GM12878 (cell line): Measurements from ENCODE around the gene ABCC11. TPM values are rescaled to one million over a fixed set of nuclear protein-coding genes. Genes with fewer than 3 reads are reported as not detected.

Experiments used
- ATAC-seq: fragments of 200-7000 bp; cut with Tn5 transposase; 3 replicates; pipeline ENCODE4 v1.9.1; 2020; ENCODE audit warnings: mild to moderate bottlenecking, moderate library complexity
- BruUV-seq: library from RNA; stranded (reverse); fragments of 400-500 nt; replicated peaks from 2 replicates; lab custom pipeline; 2021; lab: Mats Ljungman, UMichigan
- CTCF ChIA-PET: fragments of 300-600 bp; sonication (Branson Sonifier 250); formaldehyde crosslinking; extraction: SDS; loops from one replicate; lab custom pipeline; 2021; ENCODE audit warnings: inconsistent platforms; lab: Yijun Ruan, JAX
- POLR2A ChIA-PET: fragments of 350-600 bp; formaldehyde crosslinking; extraction: SDS; loops from one replicate; lab custom pipeline; 2021; ENCODE audit warnings: inconsistent platforms; lab: Charles Lee
- RAD21 ChIA-PET: fragments of 300-600 bp; sonication (Branson Sonifier 250); formaldehyde crosslinking; loops from one replicate; lab custom pipeline; 2023; ENCODE audit warnings: antibody characterized with exemption; ENCODE audit not compliant: unreplicated experiment; lab: Charles Lee
- SMC1A ChIA-PET: fragments of 300-600 bp; sonication (Branson Sonifier 250); formaldehyde crosslinking; loops from one replicate; lab custom pipeline; 2023; ENCODE audit not compliant: unreplicated experiment, uncharacterized antibody; lab: Charles Lee
- DNase-seq: peaks from one replicate; pipeline ENCODE4 v3.0.0-alpha.2; 2011; ENCODE audit warnings: low read depth, low spot score
- FAIRE-seq: peaks from 3 replicates; lab custom pipeline; 2011; peaks lifted over from hg19 to GRCh38; lab: Jason Lieb, UNC
- H2AFZ ChIP-seq: 2 replicates; pipeline ENCODE4 v1.6.0; 2011; ENCODE audit warnings: low read depth, low read length, control low read depth; ENCODE audit not compliant: control insufficient read depth
- H3K27ac ChIP-seq: 2 replicates; pipeline ENCODE4 v1.5.1; 2011; ENCODE audit warnings: control low read depth; ENCODE audit not compliant: control insufficient read depth, insufficient read depth
- H3K27me3 ChIP-seq, 2 experiments: replicated peaks in 1 of 2; 2 replicates each; pipeline versions ENCODE4 v1.6.0 to v1.6.1; 2011; ENCODE audit warnings: low read length in 1 of 2; ENCODE audit not compliant: control insufficient read depth in 2 of 2, insufficient read depth in 2 of 2
- H3K36me3 ChIP-seq, 2 experiments: 2 replicates each; pipeline ENCODE4 v1.5.1; 2011; ENCODE audit warnings: low read length in 1 of 2; ENCODE audit not compliant: control insufficient read depth in 2 of 2, insufficient read depth in 2 of 2
- H3K4me1 ChIP-seq: 2 replicates; pipeline ENCODE4 v1.6.1; 2011; ENCODE audit warnings: mild to moderate bottlenecking, low read length, moderate library complexity, mixed read lengths; ENCODE audit not compliant: control insufficient read depth, insufficient read depth
- H3K4me2 ChIP-seq: 2 replicates; pipeline ENCODE4 v1.6.0; 2011; ENCODE audit warnings: control low read depth; ENCODE audit not compliant: control insufficient read depth, insufficient read depth
- H3K4me3 ChIP-seq: fragments of 200-600 bp; sonication (generic); 2 replicates; pipeline ENCODE4 v1.5.1; 2016
- H3K79me2 ChIP-seq: 2 replicates; pipeline ENCODE4 v1.6.0; 2011; ENCODE audit warnings: low read length; ENCODE audit not compliant: control insufficient read depth, insufficient read depth
- H3K9ac ChIP-seq: 2 replicates; pipeline ENCODE4 v1.8.0; 2011; ENCODE audit warnings: low read length, control low read depth, mixed read lengths; ENCODE audit not compliant: control insufficient read depth, insufficient read depth
- H3K9me3 ChIP-seq: replicated peaks from 3 replicates; pipeline ENCODE4 v1.5.1; 2011; ENCODE audit warnings: mild to moderate bottlenecking, low read length; ENCODE audit not compliant: control insufficient read depth, insufficient read depth
- H4K20me1 ChIP-seq: 2 replicates; pipeline ENCODE4 v1.6.0; 2011; ENCODE audit not compliant: control insufficient read depth, insufficient read depth
- ATF3 ChIP-seq: IDR thresholded peaks from 2 replicates; pipeline ENCODE4 v1.6.1; 2011; ENCODE audit warnings: low read depth, mild to moderate bottlenecking, low read length, moderate library complexity, borderline replicate concordance; ENCODE audit errors: extremely low read depth
- CBFB ChIP-seq: IDR thresholded peaks from 2 replicates; pipeline ENCODE4 v1.6.1; 2016; ENCODE audit warnings: antibody characterized with exemption, low read depth
- CBX5 ChIP-seq: sonication (generic); IDR thresholded peaks from 2 replicates; pipeline ENCODE4 v1.6.1; 2016; ENCODE audit warnings: low read depth, moderate library complexity, mild to moderate bottlenecking, inconsistent platforms
- E2F8 ChIP-seq: fragments of 450-650 bp; IDR thresholded peaks from 2 replicates; pipeline ENCODE4 v1.6.1; 2018; ENCODE audit warnings: mild to moderate bottlenecking, low read depth, moderate library complexity; ENCODE audit not compliant: partially characterized antibody
- MEF2A ChIP-seq: IDR thresholded peaks from 2 replicates; pipeline ENCODE4 v1.6.1; 2011; ENCODE audit warnings: low read depth, mild to moderate bottlenecking, low read length, moderate library complexity; ENCODE audit not compliant: insufficient read depth
- PML ChIP-seq: IDR thresholded peaks from 2 replicates; pipeline ENCODE4 v1.6.1; 2012; ENCODE audit warnings: low read length, inconsistent platforms
- WGBS: methylation state at CpG from one replicate; pipeline ENCODE4 v1.1.6; 2016; ENCODE audit warnings: low lambda C conversion rate; ENCODE audit not compliant: insufficient replicate concordance, insufficient coverage; ENCODE audit errors: missing lambda C conversion rate; 5-methylcytosine and 5-hydroxymethylcytosine counted together
- in situ Hi-C: fragments of 300-500 bp; cut with MboI; formaldehyde crosslinking; loops from 9 replicates; pipeline ENCODE4 v1.14.3; 2018; ENCODE audit warnings: mixed read lengths
- intact Hi-C: fragments of 100-400 bp; cut with micrococcal nuclease; formaldehyde crosslinking; loops from one replicate; pipeline ENCODE4 v1.14.2; 2022; ENCODE audit not compliant: unreplicated experiment
- polyA plus RNA-seq, 11 experiments: library from polyadenylated mRNA; depleted of rRNA in 4 of 11; unstranded in 6 of 11; stranded (reverse) in 5 of 11; fragments of >200 nt; fragmentation: Nextera tagmentation in 4 of 11; fragmentation: Illumina TruSeq in 1 of 11; extraction: Ambion mirVana in 4 of 11; extraction: Trizol in 1 of 11; gene quantifications; 1 replicate in 1 of 11; 2 replicates in 10 of 11; pipeline versions ENCODE4 v1.2.1 to v1.2.3, GENCODE V29; 2011 to 2016; ENCODE audit warnings: inconsistent platforms in 2 of 11, missing spikeins in 2 of 11, low read depth in 1 of 11
- total RNA-seq, 4 experiments: library from RNA; depleted of rRNA in 3 of 4; stranded (reverse); fragments of >200 nt in 3 of 4; fragmentation: Illumina TruSeq in 1 of 4; extraction: Trizol in 1 of 4; gene quantifications; 2 replicates each; pipeline versions ENCODE4 v1.2.1 to v1.2.3, GENCODE V29; 2013 to 2021

Gene ABCC11
- total and polyA plus RNA-seq, 10 of the 15 experiments (the other 5 are each of a cell fraction or from before 2014, with no cell fraction given): 0.04 to 0.20 (median 0.10) TPM; not detected in 6

DNA sequence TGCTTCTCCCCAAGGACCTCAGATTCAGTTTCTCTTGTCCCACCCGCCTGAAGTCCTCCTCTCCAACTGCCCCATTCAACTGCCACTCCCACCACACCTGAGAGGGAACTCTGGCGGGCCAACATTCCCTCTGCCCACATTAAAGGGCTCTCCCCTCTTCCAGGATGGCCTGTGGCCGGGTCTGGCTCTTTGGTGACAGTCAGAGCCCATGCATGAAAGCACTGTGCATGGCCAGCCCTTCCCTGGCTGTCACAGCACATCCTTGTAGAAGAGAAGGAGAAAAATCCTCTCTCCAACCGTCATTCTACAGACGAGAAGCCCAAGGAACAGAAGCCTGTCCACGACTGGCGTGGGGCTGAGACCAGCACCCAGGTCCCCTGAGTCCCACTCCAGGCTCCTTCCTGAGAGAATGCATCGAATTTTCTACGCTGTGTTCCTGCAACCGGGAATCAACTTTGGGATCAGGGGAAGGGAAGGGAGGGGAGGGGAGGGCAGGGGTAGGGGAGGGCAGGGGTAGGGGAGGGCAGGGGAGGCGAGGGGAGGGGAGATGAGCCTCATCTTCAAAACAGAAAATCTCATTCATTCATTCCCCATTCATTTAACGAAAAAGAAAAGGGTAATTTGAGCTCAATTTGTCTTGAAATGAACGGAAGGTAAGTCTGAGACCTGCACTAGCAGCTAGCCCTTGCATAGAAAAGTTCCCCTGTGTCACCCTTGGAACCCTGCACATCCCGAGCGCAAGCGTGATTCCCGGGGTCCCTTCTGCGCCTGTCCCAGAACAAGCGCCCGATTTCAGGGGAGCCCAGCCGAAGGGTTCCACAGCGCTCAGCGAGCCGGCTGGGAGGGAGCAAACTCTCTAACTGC, 91.2 kb downstream of the ABCC11 start, which contains the start of gene ABCC12:
Gene ABCC12, minus strand, starts transcription at position 68 of the 864 bp plus-strand sequence. CDS start 9,569 bp downstream, outside the sequence.
- Histone ChIP-seq H2AFZ (no peak within 1 kb of the TSS), H3K4me1 (peaks cover 4% of the 10 kb centered on the region; the same call in 1 of the 2 replicates), H3K79me2 (no peaks in the 10 kb centered on the region), H3K4me3 (no peak within 1 kb of the TSS), H3K27me3 (no peaks in the 10 kb centered on the region; a peak in 1 of 4 replicates), H4K20me1 (no peaks in the 10 kb centered on the region), H3K9me3 (no peaks in the 10 kb centered on the region), H3K9ac (no peak within 1 kb of the TSS), H3K27ac (no peak within 1 kb of the TSS), H3K36me3 (no peaks in the 10 kb centered on the region), H3K4me2 (no peak within 1 kb of the TSS)
- in situ Hi-C loops (no loop called here), intact Hi-C loops (loop anchor here (2.0 to 5.0 kb wide), 6 partner anchors 99 to 1119 kb away; no protein-coding TSS in a partner anchor)
- POLR2A ChIA-PET: no interaction called here
- no TSS peak for BruUV-seq
- CTCF ChIA-PET: interaction anchor here (0.6 to 4.9 kb wide), 17 partner anchors 10 to 1153 kb away, joined by 3 to 26 read pairs (median 4); partner anchors contain the start of gene NETO2
- SMC1A ChIA-PET: interaction anchor here (0.6 to 1.5 kb wide), 7 partner anchors 33 to 1118 kb away, joined by 3 to 6 read pairs (median 3); no protein-coding TSS in a partner anchor
- ATAC-seq (no peak), FAIRE-seq (no peak), DNase-seq (no peak)
- TF ChIP-seq MEF2A (no peak), ATF3 (no peak), CBX5 (no peak), PML (no peak), CBFB (no peak), E2F8 (no peak)
- 38% methylated on average over 21 of the region's 24 CpGs for WGBS
- RAD21 ChIA-PET: interaction anchor here (0.6 to 2.5 kb wide), 7 partner anchors 9 to 1013 kb away, joined by 3 to 20 read pairs (median 3); partner anchors contain the start of gene NETO2
